SK-N-SH (cell line): Measurements from ENCODE around the gene CENPU. TPM values are rescaled to one million over a fixed set of nuclear protein-coding genes. Genes with fewer than 3 reads are reported as not detected.

ENCODE experiments used
- CTCF ChIA-PET: fragments of 300-600, 350-600 bp; formaldehyde crosslinking; extraction: SDS; loops from one replicate; lab custom pipeline; 2021; lab: Yijun Ruan, JAX
- POLR2A ChIA-PET: fragments of 350-600 bp; sonication (Branson Sonifier 250); formaldehyde crosslinking; extraction: SDS; loops from one replicate; lab custom pipeline; 2020; ENCODE audit warnings: antibody characterized with exemption, inconsistent platforms; lab: Yijun Ruan, JAX
- DNase-seq: peaks from one replicate; pipeline ENCODE4 v3.0.0; 2012
- H2AFZ ChIP-seq: fragments of 200-600 bp; sonication (generic); 2 replicates; pipeline ENCODE4 v1.8.1; 2016; ENCODE audit warnings: antibody characterized with exemption, mild to moderate bottlenecking, low read depth
- H3F3A ChIP-seq: fragments of 200-600 bp; sonication (generic); replicated peaks from 2 replicates; pipeline ENCODE3; 2016; ENCODE audit warnings: antibody characterized with exemption, mild to moderate bottlenecking; ENCODE audit not compliant: insufficient read depth
- H3K27ac ChIP-seq, 2 experiments: fragments of 200-500 bp in 1 of 2; fragments of 200-600 bp in 1 of 2; sonication (Bioruptor generic) in 1 of 2; sonication (generic), shearing (Covaris generic) in 1 of 2; 2 replicates each; pipeline versions ENCODE4 v1.5.1 to v1.6.1; 2014 to 2016; ENCODE audit warnings: low read depth in 2 of 2, inconsistent platforms in 1 of 2, low read length in 1 of 2, mild to moderate bottlenecking in 1 of 2, mixed read lengths in 1 of 2
- H3K27me3 ChIP-seq: fragments of 200-600 bp; sonication (generic), shearing (Covaris generic); 2 replicates; pipeline ENCODE4 v1.6.1; 2016; ENCODE audit warnings: mixed run types; ENCODE audit not compliant: insufficient read depth
- H3K36me3 ChIP-seq, 2 experiments: fragments of 200-500 bp in 1 of 2; fragments of 200-600 bp in 1 of 2; sonication (Bioruptor generic) in 1 of 2; sonication (generic) in 1 of 2; replicated peaks in 1 of 2; 2 replicates each; pipeline versions ENCODE3 to v1.5.1; 2014 to 2016; ENCODE audit warnings: low read length in 1 of 2, mild to moderate bottlenecking in 1 of 2; ENCODE audit not compliant: insufficient read depth in 2 of 2, control insufficient read depth in 1 of 2
- H3K4me1 ChIP-seq, 2 experiments: fragments of 200-500 bp in 1 of 2; fragments of 200-600 bp in 1 of 2; sonication (Bioruptor generic) in 1 of 2; sonication (generic), shearing (Covaris generic) in 1 of 2; 2 replicates each; pipeline versions ENCODE4 v1.5.1 to v1.6.1; 2014 to 2016; ENCODE audit warnings: low read depth in 1 of 2, low read length in 1 of 2, mixed run types in 1 of 2; ENCODE audit not compliant: insufficient read depth in 2 of 2, control insufficient read depth in 1 of 2
- H3K4me2 ChIP-seq: fragments of 200-600 bp; sonication (generic), shearing (Covaris generic); 2 replicates; pipeline ENCODE4 v1.6.1; 2017; ENCODE audit warnings: mixed run types
- H3K4me3 ChIP-seq, 2 experiments: fragments of 200-500 bp in 1 of 2; fragments of 200-600 bp in 1 of 2; sonication (Bioruptor generic) in 1 of 2; sonication (generic), shearing (Covaris generic) in 1 of 2; 2 replicates each; pipeline versions ENCODE4 v1.5.1 to v1.8.1; 2014 to 2016; ENCODE audit warnings: low read depth in 2 of 2, inconsistent platforms in 1 of 2, low read length in 1 of 2, mild to moderate bottlenecking in 1 of 2, mixed read lengths in 1 of 2, moderate library complexity in 1 of 2
- H3K79me2 ChIP-seq: fragments of 200-600 bp; sonication (generic); 2 replicates; pipeline ENCODE4 v1.8.1; 2017; ENCODE audit warnings: mild to moderate bottlenecking; ENCODE audit not compliant: insufficient read depth
- H3K9ac ChIP-seq: fragments of 200-600 bp; sonication (generic); 2 replicates; pipeline ENCODE4 v1.6.1; 2017; ENCODE audit warnings: mixed run types
- H3K9me2 ChIP-seq: fragments of 200-600 bp; sonication (generic); 2 replicates; pipeline ENCODE4 v1.6.1; 2017; ENCODE audit warnings: mixed run types
- H3K9me3 ChIP-seq: fragments of 200-600 bp; sonication (generic); 2 replicates; pipeline ENCODE4 v1.6.1; 2017; ENCODE audit warnings: mixed run types, mild to moderate bottlenecking, moderate library complexity
- H4K20me1 ChIP-seq: fragments of 200-600 bp; sonication (generic); 2 replicates; pipeline ENCODE4 v1.6.1; 2017; ENCODE audit warnings: mild to moderate bottlenecking, mixed run types; ENCODE audit not compliant: insufficient read depth
- ELF1 ChIP-seq: IDR thresholded peaks from 2 replicates; pipeline ENCODE4 v1.4.0; 2012
- EP300 ChIP-seq, 2 experiments: IDR thresholded peaks; 2 replicates each; pipeline versions ENCODE4 v1.4.0 to v1.6.1; 2012; ENCODE audit warnings: borderline replicate concordance in 1 of 2, low read depth in 1 of 2, low read length in 1 of 2
- GABPA ChIP-seq: IDR thresholded peaks from 2 replicates; pipeline ENCODE4 v1.4.0; 2012; ENCODE audit warnings: low read depth, mild to moderate bottlenecking
- GATA2 ChIP-seq: sonication (generic); formaldehyde crosslinking; IDR thresholded peaks from 2 replicates; pipeline ENCODE4 v1.5.0; 2020; ENCODE audit warnings: mild to moderate bottlenecking, missing genetic modification reagents
- JUND ChIP-seq: IDR thresholded peaks from 2 replicates; pipeline ENCODE4 v1.4.0; 2012
- RCOR1 ChIP-seq: fragments of 150-350 bp; IDR thresholded peaks from 2 replicates; pipeline ENCODE4 v1.6.1; 2017; ENCODE audit warnings: antibody characterized with exemption, low read length
- SIN3A ChIP-seq: IDR thresholded peaks from 2 replicates; pipeline ENCODE4 v1.6.1; 2012; ENCODE audit warnings: low read depth, mild to moderate bottlenecking, low read length, moderate library complexity, borderline replicate concordance
- WGBS: methylation state at CpG from one replicate; pipeline ENCODE4 v1.1.6; 2017; ENCODE audit warnings: low lambda C conversion rate; 5-methylcytosine and 5-hydroxymethylcytosine counted together
- polyA plus RNA-seq, 3 experiments: library from polyadenylated mRNA; depleted of rRNA; stranded (reverse); fragments of >200 nt; gene quantifications; 2 replicates each; pipeline ENCODE4 v1.2.3, GENCODE V29; 2012
- TF ChIP-seq, protein P1 (sequence below): IDR thresholded peaks from 2 replicates; pipeline ENCODE4 v1.4.0; 2012; ENCODE audit warnings: low read depth, borderline replicate concordance
- TF ChIP-seq, protein P2 (sequence below): fragments of 200-600 bp; sonication (generic); IDR thresholded peaks from 2 replicates; pipeline ENCODE4 v1.6.1; 2017; ENCODE audit warnings: antibody characterized with exemption, mild to moderate bottlenecking, moderate library complexity
- TF ChIP-seq, protein P3 (sequence below): IDR thresholded peaks from 2 replicates; pipeline ENCODE4 v1.4.0; 2012; ENCODE audit warnings: low read depth

CENPU gene
- polyA plus RNA-seq, 1 of the 3 experiments (the other 2 are of a cell fraction), result 8.7 TPM

DNA sequence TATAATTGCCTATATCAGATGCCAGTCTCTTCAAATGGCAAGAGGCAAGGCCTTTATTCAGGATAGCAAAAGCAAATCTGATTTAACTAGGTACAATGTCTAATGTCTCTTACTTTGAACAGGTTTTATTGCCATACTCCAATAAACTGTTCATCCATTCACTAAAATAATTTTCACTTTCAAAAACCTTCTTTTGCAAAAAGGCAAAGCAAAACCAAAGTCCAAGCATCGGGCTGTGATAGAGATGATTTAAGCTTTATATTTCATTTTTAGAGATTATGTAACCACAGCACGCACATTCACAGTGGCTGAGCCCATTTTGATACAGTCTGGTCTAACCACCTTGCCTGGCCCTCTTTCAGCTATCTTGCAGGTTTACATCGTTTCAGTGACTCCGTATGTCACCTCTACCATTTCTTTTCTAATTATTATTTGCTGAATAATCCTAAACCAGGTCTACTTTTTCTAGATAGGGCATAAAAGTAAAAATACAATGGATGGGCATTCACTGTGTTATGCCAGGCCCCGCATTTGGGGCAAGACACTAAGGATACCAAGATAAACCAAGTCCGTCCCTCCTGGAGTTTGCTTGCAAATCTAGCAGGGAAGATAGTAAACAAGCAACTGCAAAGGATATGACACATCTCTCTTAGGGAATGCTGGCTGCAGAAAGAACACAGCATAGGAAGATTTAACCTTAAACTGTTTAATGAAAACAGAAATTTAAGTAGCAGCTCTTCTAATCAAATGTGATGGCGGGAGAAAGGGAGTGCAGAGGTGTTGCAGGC lies 86.4 kb downstream of the CENPU start:
- H4K20me1 ChIP-seq, result peaks cover 23% of the 10 kb centered on the region; the same call in 1 of the 2 replicates
- POLR2A ChIA-PET, result no interaction called here
- 72% methylated on average over 7 of the region's 7 CpGs for WGBS

DNA sequence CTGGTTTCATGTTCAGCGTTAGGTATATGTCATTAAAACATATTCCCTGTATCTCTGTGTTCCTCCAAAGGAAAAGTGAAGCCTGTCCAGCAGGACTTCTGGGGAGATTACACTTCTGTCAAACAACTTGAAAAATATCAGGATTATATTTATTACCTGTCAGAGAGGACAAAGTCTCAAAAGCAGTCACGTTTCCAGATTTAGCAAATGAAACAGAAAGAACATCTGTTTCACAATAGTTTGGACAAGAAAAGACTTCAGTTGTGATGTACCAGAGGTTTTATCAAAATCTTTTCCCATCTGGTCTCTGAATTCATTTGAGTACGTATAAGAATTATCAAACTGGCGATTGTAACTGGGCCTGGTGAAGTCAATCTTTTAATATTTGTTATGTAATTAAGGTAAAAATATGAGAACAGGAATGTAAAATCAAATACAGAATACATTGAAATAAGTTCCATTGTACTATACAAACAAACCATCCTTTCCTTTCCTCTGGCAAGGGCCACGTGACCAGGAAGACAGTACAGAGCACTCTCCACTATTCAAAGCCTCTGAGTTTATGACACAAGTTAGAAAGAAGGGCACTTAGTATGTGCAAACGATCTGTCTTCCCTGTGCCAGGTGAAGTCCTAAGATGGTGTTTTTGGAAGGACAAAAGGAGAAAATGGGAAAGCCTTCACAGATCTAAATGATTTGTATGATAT lies 87.8 kb downstream of the CENPU start:
- Histone ChIP-seq H3K27me3 (no peaks in the 10 kb centered on the region), H2AFZ (no peak overlapping the region), H3K9ac (no peak overlapping the region), H3K4me3 (no peak overlapping the region), H3K79me2 (peaks cover 87% of the 10 kb centered on the region), H3F3A (peaks cover 7% of the 10 kb centered on the region), H3K36me3 (peaks cover 15 to 20% of the 10 kb centered on the region in 2 experiments), H3K27ac (peak overlapping the region in 1 of 2 experiments; percentile 76; a peak in 1 of 4 replicates), H3K4me2 (peak overlapping the region; percentile 92), H3K9me3 (no peaks in the 10 kb centered on the region), H3K9me2 (no peaks in the 10 kb centered on the region), H4K20me1 (peaks cover 23% of the 10 kb centered on the region), H3K4me1 (peaks cover 26 to 27% of the 10 kb centered on the region in 2 experiments; a peak in 3 of 4 replicates)
- no peak for TF ChIP-seq GABPA
- TF ChIP-seq, protein P1, sequence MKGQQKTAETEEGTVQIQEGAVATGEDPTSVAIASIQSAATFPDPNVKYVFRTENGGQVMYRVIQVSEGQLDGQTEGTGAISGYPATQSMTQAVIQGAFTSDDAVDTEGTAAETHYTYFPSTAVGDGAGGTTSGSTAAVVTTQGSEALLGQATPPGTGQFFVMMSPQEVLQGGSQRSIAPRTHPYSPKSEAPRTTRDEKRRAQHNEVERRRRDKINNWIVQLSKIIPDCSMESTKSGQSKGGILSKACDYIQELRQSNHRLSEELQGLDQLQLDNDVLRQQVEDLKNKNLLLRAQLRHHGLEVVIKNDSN, result peak; percentile 39; the same call in 1 of the 2 replicates
- WGBS, result 76% methylated on average over 6 of the region's 6 CpGs
- ChIA-PET CTCF (no interaction called here), POLR2A (no interaction called here)
- no peak for DNase-seq

More for the DNA sequence above, 86.4 kb downstream of the CENPU start:
- Histone ChIP-seq H3K4me3 (peak overlapping the region; percentile 72 to 86), H3K9ac (peak overlapping the region; percentile 97; the same call in 1 of the 2 replicates), H2AFZ (no peak overlapping the region), H3K4me2 (peak overlapping the region; percentile 92), H3K27me3 (no peaks in the 10 kb centered on the region), H3F3A (peaks cover 7% of the 10 kb centered on the region), H3K36me3 (peaks cover 15 to 16% of the 10 kb centered on the region in 2 experiments), H3K79me2 (peaks cover 73% of the 10 kb centered on the region), H3K9me3 (no peaks in the 10 kb centered on the region), H3K9me2 (no peaks in the 10 kb centered on the region), H3K4me1 (peaks cover 26 to 27% of the 10 kb centered on the region in 2 experiments; a peak in 3 of 4 replicates), H3K27ac (peak overlapping the region; percentile 91 to 94; a peak in 3 of 4 replicates)
- CTCF ChIA-PET, result interaction anchor here (1.1 to 3.0 kb wide), 3 partner anchors 26 to 384 kb away, joined by 3 to 16 read pairs (median 3); no protein-coding TSS in a partner anchor
- TF ChIP-seq EP300 (IDR thresholded peaks at IDR 0.05; ENCODE audit: borderline replicate concordance in 1 of 2, low read depth in 1 of 2, low read length in 1 of 2) (no peak), GATA2 (no peak), ELF1 (no peak), JUND (no peak), SIN3A (no peak), RCOR1 (no peak)
- TF ChIP-seq, protein P2, sequence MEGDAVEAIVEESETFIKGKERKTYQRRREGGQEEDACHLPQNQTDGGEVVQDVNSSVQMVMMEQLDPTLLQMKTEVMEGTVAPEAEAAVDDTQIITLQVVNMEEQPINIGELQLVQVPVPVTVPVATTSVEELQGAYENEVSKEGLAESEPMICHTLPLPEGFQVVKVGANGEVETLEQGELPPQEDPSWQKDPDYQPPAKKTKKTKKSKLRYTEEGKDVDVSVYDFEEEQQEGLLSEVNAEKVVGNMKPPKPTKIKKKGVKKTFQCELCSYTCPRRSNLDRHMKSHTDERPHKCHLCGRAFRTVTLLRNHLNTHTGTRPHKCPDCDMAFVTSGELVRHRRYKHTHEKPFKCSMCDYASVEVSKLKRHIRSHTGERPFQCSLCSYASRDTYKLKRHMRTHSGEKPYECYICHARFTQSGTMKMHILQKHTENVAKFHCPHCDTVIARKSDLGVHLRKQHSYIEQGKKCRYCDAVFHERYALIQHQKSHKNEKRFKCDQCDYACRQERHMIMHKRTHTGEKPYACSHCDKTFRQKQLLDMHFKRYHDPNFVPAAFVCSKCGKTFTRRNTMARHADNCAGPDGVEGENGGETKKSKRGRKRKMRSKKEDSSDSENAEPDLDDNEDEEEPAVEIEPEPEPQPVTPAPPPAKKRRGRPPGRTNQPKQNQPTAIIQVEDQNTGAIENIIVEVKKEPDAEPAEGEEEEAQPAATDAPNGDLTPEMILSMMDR, result no peak
- TF ChIP-seq, protein P3, sequence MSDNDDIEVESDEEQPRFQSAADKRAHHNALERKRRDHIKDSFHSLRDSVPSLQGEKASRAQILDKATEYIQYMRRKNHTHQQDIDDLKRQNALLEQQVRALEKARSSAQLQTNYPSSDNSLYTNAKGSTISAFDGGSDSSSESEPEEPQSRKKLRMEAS, result no peak
- no peak for DNase-seq
